Effector CD4-positive, alpha-beta T cell (primary cell): ENCODE data around the gene OSGEPL1.
"Not testable (repeated sequence)": the region's sequence is repeated elsewhere in the genome, so short reads cannot be mapped to it uniquely, and the experiment has no call there.

Experiments used
- DNase-seq: peaks from one replicate; pipeline ENCODE4 v3.0.0-alpha.2; 2020

The OSGEPL1 gene

GRCh38 chr2:189729430-189729829, 33.2 kb downstream of the OSGEPL1 start:
- no peak for DNase-seq

- no peak for DNase-seq
Observed at GRCh38 chr2:189726849-189727248, 35.7 kb downstream of the OSGEPL1 start.

GRCh38 chr2:189726271-189726670, 36.3 kb downstream of the OSGEPL1 start:
- no peak for DNase-seq

GRCh38 chr2:189723192-189723591, 39.4 kb downstream of the OSGEPL1 start:
- no peak for DNase-seq

GRCh38 chr2:189719571-189719970, 43.0 kb downstream of the OSGEPL1 start:
- DNase-seq, result no peak

- DNase-seq, result not testable (repeated sequence)
Observed at GRCh38 chr2:189717593-189717992, 45.0 kb downstream of the OSGEPL1 start.

- no peak for DNase-seq
Observed at GRCh38 chr2:189709501-189710221, 52.9 kb downstream of the OSGEPL1 start.

GRCh38 chr2:189702071-189702470, 60.5 kb downstream of the OSGEPL1 start:
- DNase-seq, result no peak

GRCh38 chr2:189700681-189701080, 61.9 kb downstream of the OSGEPL1 start:
- DNase-seq, result no peak

- DNase-seq, result peak; percentile 39
Observed at GRCh38 chr2:189698020-189698887, 64.3 kb downstream of the OSGEPL1 start.
